Mucosa of gallbladder (tissue), 1 donor: ENCODE measurements around the gene NUP153. TPM values are rescaled to one million over a fixed set of nuclear protein-coding genes. Genes with fewer than 3 reads are reported as not detected.
A peak's percentile ranks its signal among the peaks of the same experiment; 100 is the strongest.
"Not testable (repeated sequence)": the region's sequence is repeated elsewhere in the genome, so short reads cannot be mapped to it uniquely, and the experiment has no call there.

Source experiments
- DNase-seq: peaks from one replicate; pipeline ENCODE4 v3.0.0-alpha.2; 2020; ENCODE audit warnings: low spot score
- total RNA-seq: library from RNA; stranded (reverse); gene quantifications from one replicate; pipeline ENCODE4 v1.2.1, GENCODE V29; 2021
- donor health status: DM: no; HTN: no; CAD: no.

NUP153 gene
- total RNA-seq, 1 donor from 2014 or later, result 28.5 TPM

- DNase-seq, result no peak
Measured at GRCh38 chr6:17714177-17714576, 7.5 kb upstream of the NUP153 start.

GRCh38 chr6:17712576-17712975 is 5.9 kb upstream of the NUP153 start:
- no peak for DNase-seq

GRCh38 chr6:17710331-17710730 is 3.6 kb upstream of the NUP153 start:
- DNase-seq, result no peak

GRCh38 chr6:17709476-17709875 is 2.8 kb upstream of the NUP153 start:
- no peak for DNase-seq

GRCh38 chr6:17708035-17708434 is 1.3 kb upstream of the NUP153 start:
- DNase-seq, result not testable (repeated sequence)

GRCh38 chr6:17707371-17707651 is 586 bp upstream of the NUP153 start:
- DNase-seq, result no peak

- peak; percentile 40 for DNase-seq
Measured at GRCh38 chr6:17705778-17706579, 746 bp downstream of the NUP153 start.

GRCh38 chr6:17705428-17705777 is 1.3 kb downstream of the NUP153 start:
- DNase-seq, result peak; percentile 17

GRCh38 chr6:17703256-17703694 is 3.5 kb downstream of the NUP153 start:
- peak; percentile 21 for DNase-seq

- DNase-seq, result no peak
Measured at GRCh38 chr6:17700421-17701416, 6.0 kb downstream of the NUP153 start.

- no peak for DNase-seq
Measured at GRCh38 chr6:17691925-17692538, 14.7 kb downstream of the NUP153 start.

GRCh38 chr6:17688481-17688880 is 18.2 kb downstream of the NUP153 start:
- no peak for DNase-seq

GRCh38 chr6:17687136-17687535 is 19.6 kb downstream of the NUP153 start:
- DNase-seq, result no peak

- DNase-seq, result no peak
Measured at GRCh38 chr6:17684134-17684533, 22.6 kb downstream of the NUP153 start.

GRCh38 chr6:17683428-17683827 is 23.3 kb downstream of the NUP153 start:
- DNase-seq, result no peak

GRCh38 chr6:17679726-17680125 is 27.0 kb downstream of the NUP153 start:
- DNase-seq, result no peak

- DNase-seq, result no peak
Measured at GRCh38 chr6:17677602-17678001, 29.1 kb downstream of the NUP153 start.

GRCh38 chr6:17673543-17674254 is 33.0 kb downstream of the NUP153 start:
- DNase-seq, result no peak

- no peak for DNase-seq
Measured at GRCh38 chr6:17672064-17672718, 34.5 kb downstream of the NUP153 start.

- no peak for DNase-seq
Measured at GRCh38 chr6:17666646-17667045, 40.1 kb downstream of the NUP153 start.

- DNase-seq, result no peak
Measured at GRCh38 chr6:17665132-17665531, 41.6 kb downstream of the NUP153 start.
